IPS-11a (cell line): ENCODE measurements around the gene SEMA5B.

Experiments
- H3K4me3 ChIP-seq: one replicate; pipeline ENCODE4 v1.5.1; 2013; ENCODE audit warnings: low read depth, low read length, control low read depth

The SEMA5B gene

DNA sequence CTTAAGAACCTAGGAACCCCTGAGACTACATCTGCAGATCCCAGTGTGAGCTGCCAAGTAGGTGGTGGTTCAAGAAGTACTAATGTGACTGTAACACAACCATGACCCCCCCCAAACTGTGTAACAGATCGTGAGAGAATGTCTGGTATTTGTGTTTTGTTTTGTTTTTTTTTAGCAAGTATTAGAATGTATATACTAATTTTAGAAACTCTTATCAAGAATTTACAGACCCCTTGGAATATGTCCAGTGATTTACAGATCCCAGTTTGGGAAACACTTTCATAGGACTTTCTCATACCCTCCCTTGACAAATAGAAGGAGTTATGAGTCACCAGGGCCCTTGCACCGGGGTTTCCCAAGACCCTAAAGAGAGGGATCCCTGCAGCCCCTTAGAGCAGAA, 79.8 kb downstream of the SEMA5B start:
- H3K4me3 ChIP-seq, result no peak overlapping the region

DNA sequence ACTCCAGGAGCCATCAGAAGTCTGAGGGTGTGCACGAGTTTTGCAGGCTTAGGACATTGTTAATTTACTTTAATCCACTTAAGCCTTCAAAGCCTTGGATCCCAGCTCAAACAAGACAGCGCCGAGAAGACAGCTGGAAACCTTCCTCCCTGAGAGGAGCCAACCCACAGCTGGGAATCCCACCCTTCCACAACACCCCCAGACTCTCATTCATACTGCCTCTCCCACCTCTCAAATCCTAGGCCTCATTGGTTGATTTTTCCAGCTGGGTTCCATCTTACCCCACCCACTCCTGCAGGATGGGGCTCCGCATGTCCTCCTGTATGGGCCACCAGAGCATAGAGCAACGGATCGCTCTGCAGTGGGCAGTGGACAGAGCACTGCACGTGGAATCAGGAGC, 80.4 kb downstream of the SEMA5B start:
- no peak overlapping the region for H3K4me3 ChIP-seq

DNA sequence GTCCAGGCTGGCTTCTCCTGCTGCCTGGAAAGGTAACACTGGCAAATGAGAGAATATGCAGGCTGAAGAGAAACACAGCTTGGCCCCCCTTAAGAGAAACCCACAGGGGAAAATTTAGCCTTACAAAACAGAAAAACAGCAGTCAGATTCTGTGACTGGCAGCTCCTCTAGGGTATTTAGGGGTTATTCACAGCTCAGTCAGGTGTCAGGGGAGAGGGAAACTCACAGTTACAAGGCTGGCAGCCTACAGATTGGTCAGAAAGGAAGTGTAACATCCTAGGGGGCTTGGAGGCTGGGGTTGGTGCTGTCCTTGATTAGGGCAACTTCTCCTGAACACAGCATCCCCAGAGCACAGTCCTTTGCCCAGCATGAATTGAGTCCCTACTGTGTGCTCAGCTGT, 81.4 kb downstream of the SEMA5B start:
- no peak overlapping the region for H3K4me3 ChIP-seq

- H3K4me3 ChIP-seq, result no peak overlapping the region
Observed at GRCh38 chr3:122945230-122945629, 82.3 kb downstream of the SEMA5B start.

- no peak overlapping the region for H3K4me3 ChIP-seq
Observed at GRCh38 chr3:122944671-122945161, 82.8 kb downstream of the SEMA5B start.

DNA sequence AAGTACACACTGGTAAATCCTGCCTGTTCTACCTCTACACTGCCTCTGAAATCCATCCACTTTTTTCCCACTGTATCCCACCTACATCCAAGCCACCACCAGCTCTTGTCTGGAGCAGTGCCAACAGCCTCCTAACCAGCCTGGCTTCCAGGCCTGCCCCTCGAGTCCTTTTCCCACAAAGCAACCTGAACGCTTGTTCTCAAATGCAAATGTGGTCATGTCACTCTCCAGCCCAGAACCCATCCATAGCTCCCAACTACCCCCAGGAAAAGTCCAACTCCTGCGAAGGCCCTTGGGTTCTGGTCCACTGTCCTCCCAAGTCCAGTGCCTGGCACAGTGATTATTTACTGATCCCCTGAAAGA, 83.8 kb downstream of the SEMA5B start:
- H3K4me3 ChIP-seq, result no peak overlapping the region

- H3K4me3 ChIP-seq, result no peak overlapping the region
Observed at GRCh38 chr3:122942937-122943827, 84.4 kb downstream of the SEMA5B start.

DNA sequence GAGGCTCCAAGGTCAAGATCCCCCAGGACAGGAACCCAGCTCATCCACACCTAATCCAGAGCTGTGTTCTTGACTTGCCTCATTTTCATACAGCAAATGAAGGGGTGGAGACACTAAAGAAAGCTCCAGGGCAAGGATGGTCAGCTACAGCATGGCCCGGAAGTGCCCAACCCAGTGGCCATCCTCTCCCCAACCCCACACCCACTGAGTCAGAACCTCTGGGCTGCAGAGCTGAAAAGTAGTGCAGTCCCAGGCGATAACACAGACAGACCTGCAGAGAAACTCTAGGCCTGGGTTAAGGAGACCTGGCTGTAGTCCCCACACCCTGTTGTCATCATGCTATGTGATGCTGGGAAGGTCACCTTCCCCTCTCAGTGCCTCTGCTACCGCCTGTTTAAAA, 85.3 kb downstream of the SEMA5B start:
- H3K4me3 ChIP-seq, result no peak overlapping the region

- H3K4me3 ChIP-seq, result no peak overlapping the region
Observed at GRCh38 chr3:122941228-122942206, 86.0 kb downstream of the SEMA5B start.

GRCh38 chr3:122940628-122941086, 86.9 kb downstream of the SEMA5B start:
- no peak overlapping the region for H3K4me3 ChIP-seq

- no peak overlapping the region for H3K4me3 ChIP-seq
Observed at GRCh38 chr3:122938783-122939425, 88.7 kb downstream of the SEMA5B start.

GRCh38 chr3:122937745-122938144, 89.8 kb downstream of the SEMA5B start:
- no peak overlapping the region for H3K4me3 ChIP-seq

- H3K4me3 ChIP-seq, result no peak overlapping the region
Observed at GRCh38 chr3:122936986-122937385, 90.6 kb downstream of the SEMA5B start.

- no peak overlapping the region for H3K4me3 ChIP-seq
Observed at GRCh38 chr3:122936335-122936734, 91.2 kb downstream of the SEMA5B start.

DNA sequence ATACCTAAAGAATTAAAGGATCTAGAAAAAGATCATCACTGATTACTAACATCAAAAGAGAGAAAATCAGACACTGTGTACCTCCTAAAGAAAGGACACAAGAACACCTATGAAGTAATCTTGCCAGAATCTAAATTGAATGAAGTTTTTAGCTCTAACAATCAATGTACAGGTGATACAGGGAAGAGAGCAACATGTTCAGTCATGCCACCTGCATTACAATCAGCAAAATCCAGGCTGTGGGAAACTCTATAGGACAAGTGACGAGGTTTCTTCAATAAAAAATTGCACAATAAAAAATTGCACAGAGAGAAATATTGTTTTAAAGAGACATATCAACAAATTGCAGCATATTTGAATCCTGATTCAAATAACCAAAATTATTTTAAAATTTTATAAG, 93.3 kb downstream of the SEMA5B start:
- H3K4me3 ChIP-seq, result no peak overlapping the region

GRCh38 chr3:122932251-122932967, 95.2 kb downstream of the SEMA5B start:
- H3K4me3 ChIP-seq, result no peak overlapping the region

DNA sequence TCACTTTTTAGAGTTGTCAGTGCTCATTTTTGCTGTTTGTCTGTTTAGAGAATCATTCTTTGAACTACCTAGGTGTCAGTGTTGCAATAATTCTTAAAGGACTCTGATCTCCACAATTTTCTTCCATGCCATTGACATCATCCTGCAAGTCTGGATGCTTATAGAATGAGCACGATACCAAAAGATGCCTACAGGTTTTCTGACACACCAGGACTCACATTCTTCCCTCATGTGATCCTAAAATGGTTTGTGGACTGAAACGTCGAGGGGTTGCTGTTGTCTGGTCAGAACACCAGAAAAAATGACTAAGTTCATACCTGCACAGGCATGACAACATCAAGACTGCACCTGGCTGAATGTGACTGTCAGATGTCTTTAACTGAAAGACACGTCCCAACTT, 95.9 kb downstream of the SEMA5B start:
- no peak overlapping the region for H3K4me3 ChIP-seq

- H3K4me3 ChIP-seq, result no peak overlapping the region
Observed at GRCh38 chr3:122930063-122930997, 97.2 kb downstream of the SEMA5B start.
